ENCODE measurements around the gene ERMARD.
"Not testable (repeated sequence)": the region's sequence is repeated elsewhere in the genome, so short reads cannot be mapped to it uniquely, and the experiment has no call there.

The ERMARD gene

DNA sequence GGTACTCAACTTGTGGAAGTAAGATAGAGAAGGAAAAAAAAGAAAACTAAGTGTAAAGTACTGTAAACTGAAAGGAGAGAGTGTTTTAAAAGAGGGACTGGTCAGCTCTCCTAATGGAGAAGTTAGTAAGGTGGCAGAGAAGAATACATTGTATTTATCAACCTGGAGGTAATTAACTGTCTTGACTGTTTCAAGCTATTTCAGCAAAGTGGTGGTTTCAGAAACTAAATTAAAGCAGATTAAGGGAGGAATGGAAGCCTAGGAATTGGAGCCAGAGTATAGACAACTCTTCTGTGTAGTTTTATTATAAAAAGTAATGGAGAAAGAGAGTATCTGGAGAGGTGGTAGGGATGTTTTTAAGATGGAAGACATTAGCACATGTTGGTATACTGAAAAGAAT lies 24.5 kb upstream of the ERMARD start:
- no peak for DNase-seq
- intact Hi-C loops (cut with DNase I): no loop called here

DNA sequence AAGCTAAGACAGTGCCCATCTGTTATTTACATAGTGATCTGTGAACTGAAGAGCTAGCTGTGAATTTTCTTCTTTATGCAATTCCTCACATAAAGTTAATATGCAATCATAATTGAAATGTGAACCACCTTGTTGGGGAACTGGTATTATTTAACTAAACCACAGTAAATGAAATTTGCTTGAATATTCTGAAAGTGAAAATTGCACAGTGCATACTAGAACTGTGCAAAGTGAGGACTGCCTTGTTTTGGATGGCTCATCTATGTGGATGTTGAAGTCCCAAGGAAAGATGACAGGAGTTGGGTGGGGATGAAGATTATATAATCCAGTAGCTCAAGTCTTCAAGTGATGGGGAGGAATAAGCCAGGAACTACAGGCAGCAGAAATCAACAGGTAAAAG lies 21.5 kb upstream of the ERMARD start:
- intact Hi-C loops (cut with DNase I): no loop called here
- no peak for DNase-seq

- intact Hi-C loops (cut with DNase I): no loop called here
- no peak for DNase-seq
These were observed 13.0 kb upstream of the ERMARD start for GRCh38 chr6:169738204-169738975.

DNA sequence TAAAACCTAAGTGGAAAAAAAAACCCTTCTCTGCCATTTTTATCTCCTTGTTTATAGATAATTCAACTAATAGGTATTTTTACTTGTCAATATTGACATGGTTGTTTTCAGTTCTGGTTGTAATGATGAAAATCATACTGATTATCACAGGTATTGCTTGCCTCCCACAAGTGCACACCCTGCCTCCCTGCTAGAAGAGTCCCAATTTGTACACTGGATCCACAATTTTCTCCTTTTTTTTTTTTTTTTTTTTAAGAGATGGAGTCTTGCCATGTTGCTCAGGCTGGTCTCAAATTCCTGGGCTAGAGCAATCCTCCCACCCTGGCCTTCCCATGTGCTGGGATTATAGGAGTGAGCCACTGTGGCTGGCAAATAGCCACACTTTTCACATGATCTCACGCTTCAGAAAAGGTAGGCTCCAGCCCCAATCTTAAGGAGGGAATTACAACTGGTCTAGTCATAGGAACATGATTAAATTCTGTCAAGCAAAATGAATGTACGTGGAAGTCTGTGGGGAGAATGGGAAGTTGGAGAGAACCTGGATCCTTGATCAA lies 12.4 kb upstream of the ERMARD start:
- no peak for DNase-seq
- intact Hi-C loops (cut with DNase I): no loop called here

DNA sequence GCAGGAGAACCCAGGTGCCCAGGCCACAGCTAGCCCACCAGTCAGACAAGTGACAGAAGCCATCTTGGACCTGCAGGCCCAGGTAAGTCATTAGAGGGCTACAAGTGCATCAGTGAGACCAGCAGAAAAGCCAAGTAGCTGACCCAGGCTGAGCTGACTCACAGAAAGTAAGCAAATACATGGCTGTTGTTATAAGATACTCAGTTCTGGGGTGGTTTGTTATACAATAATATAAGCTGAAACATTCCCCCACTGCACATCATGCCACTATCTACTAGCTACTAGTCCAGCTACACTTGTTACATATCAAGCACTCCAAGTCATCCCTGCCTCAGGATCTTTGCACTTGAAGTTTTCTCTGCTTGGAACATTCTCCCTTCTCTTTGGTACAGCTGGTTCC lies 10.1 kb upstream of the ERMARD start:
- no peak for DNase-seq
- intact Hi-C loops (cut with DNase I): no loop called here

GRCh38 chr6:169745405-169745804 lies 6.0 kb upstream of the ERMARD start:
- intact Hi-C loops (cut with DNase I): no loop called here
- no peak for DNase-seq

- intact Hi-C loops (cut with DNase I): no loop called here
- no peak for DNase-seq
These were observed 4.9 kb upstream of the ERMARD start for GRCh38 chr6:169746556-169746955.

GRCh38 chr6:169752074-169752623 lies 727 bp downstream of the ERMARD start:
- no peak for DNase-seq

DNA sequence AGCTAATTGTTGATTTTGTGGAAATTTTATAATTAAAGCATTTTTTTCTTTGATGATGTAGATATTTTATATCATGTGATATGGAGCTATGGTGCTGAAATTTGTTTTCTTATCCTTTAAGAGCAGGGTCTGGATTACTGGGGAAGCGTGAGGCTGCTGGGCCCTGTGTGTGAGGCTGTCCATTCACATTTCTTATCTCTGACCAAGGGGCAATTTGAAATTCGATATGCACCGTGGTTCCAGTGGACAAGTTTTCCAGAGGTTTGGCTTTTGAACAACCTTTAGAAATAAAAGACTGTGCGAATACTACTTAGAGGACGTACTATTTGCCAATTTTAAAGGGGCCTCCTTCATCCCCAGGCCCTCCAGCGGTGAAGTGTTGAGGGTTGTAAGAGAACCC lies 3.7 kb downstream of the ERMARD start:
- intact Hi-C loops (cut with DNase I): no loop called here

More at GRCh38 chr6:169752074-169752623, 727 bp downstream of the ERMARD start:
- intact Hi-C loops (cut with DNase I): no loop called here

GRCh38 chr6:169763308-169763707 lies 11.9 kb downstream of the ERMARD start:
- intact Hi-C loops (cut with DNase I): no loop called here

More for the DNA sequence above, 3.7 kb downstream of the ERMARD start:
- no peak for DNase-seq

GRCh38 chr6:169763881-169764280 lies 12.5 kb downstream of the ERMARD start:
- intact Hi-C loops (cut with DNase I): no loop called here
- no peak for DNase-seq

More at GRCh38 chr6:169763308-169763707, 11.9 kb downstream of the ERMARD start:
- DNase-seq: no peak

DNA sequence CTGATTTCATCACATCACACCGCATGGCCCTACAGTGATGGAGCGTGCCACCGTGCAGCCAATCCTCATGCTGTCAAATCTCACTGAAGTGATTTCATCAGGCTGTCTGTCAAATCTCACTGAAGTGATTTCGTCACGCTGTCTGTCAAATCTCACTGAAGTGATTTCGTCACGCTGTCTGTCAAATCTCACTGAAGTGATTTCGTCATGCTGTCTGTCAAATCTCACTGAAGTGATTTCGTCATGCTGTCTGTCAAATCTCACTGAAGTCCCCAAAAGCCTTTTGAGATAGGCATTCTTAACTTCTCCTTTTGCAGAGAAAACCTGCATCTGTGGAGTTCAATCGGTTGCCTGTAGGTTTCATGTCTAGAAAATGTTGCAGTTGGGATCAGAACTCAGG lies 14.4 kb downstream of the ERMARD start:
- DNase-seq; intact Hi-C loops (cut with DNase I): not testable (repeated sequence)

GRCh38 chr6:169766232-169766631 lies 14.8 kb downstream of the ERMARD start:
- intact Hi-C loops (cut with DNase I): no loop called here
- no peak for DNase-seq

DNA sequence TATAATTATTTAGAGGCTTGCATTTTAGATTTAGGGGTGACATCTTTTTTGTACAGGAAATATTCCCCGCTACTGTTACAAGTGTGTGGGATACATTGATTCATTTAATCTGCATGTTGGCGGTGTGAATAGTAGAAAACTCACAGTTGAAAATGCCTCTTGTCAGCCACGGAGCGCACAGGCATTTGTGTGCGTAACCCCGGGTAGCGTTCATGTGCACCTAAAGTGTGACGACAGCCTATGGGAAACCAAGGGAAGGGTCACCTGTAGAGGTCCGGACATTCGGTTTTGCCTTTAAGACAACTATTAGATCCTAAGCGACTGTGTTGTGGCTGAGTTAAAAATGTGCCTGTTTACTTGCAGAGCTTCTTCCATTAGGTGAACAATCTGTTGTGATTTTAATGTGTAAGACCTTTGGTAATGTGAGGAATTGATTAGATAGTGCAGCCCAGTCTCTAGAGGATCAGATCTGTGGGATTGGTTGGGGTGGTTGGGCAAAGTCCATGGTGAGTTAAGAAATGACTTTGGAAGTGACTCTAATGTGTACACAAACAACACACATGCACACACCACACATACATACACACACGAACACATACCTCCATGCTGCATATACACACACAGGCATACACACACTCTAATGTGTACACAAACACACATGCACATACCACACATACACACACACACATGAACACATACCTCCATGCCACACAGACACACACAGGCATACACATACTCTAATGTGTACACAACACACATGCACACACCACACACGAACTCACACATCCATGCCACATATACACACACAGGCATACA lies 15.7 kb downstream of the ERMARD start:
- DNase-seq: no peak
- intact Hi-C loops (cut with DNase I): no loop called here

DNA sequence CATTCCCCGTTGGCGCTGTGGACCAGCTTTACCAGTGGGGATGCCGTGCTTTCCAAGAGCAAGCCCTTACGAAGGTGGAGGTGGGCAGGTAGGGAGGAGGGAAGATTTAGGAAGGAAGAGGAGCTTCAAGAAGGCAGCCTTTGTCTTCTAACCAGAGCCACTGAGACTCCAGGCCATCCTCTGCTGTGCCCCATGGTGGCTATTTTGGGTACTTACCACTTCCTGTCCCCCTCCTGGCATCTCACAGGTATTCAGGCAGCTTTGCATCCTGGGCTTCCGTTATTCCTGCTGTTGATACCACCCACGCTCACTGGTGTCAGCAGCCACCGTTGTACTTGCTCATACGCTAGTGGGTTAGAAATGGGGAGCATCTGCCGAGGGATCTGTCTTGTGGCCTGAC lies 22.9 kb downstream of the ERMARD start:
- intact Hi-C loops (cut with DNase I): no loop called here
- DNase-seq: no peak

GRCh38 chr6:169775321-169775720 lies 23.9 kb downstream of the ERMARD start:
- no peak for DNase-seq
- intact Hi-C loops (cut with DNase I): no loop called here

- intact Hi-C loops (cut with DNase I): no loop called here
- no peak for DNase-seq
These were observed 25.0 kb downstream of the ERMARD start for GRCh38 chr6:169776379-169776778.

- intact Hi-C loops (cut with DNase I): no loop called here
- DNase-seq: no peak
These were observed 26.5 kb downstream of the ERMARD start for GRCh38 chr6:169777896-169778295.

- intact Hi-C loops (cut with DNase I): no loop called here
These were observed 27.2 kb downstream of the ERMARD start for GRCh38 chr6:169778646-169779045.

GRCh38 chr6:169779092-169779815 lies 27.8 kb downstream of the ERMARD start:
- intact Hi-C loops (cut with DNase I): no loop called here
- DNase-seq: no peak

More at GRCh38 chr6:169778646-169779045, 27.2 kb downstream of the ERMARD start:
- DNase-seq: no peak

Measured in posterior cingulate gyrus (tissue), 11 donors.